Mammary epithelial cell (primary cell): Measurements from ENCODE around the gene H6PD.

Experiments
- CTCF ChIP-seq, 2 donors: IDR thresholded peaks in 1 of 2; conservative IDR thresholded peaks in 1 of 2; 2 replicates each; pipeline ENCODE4 v1.5.1; 2011 to 2012; ENCODE audit warnings: inconsistent platforms in 2 of 2, low read length in 2 of 2, mild to moderate bottlenecking in 2 of 2, control low read depth in 1 of 2, low read depth in 1 of 2; ENCODE audit not compliant: insufficient read depth in 1 of 2; ENCODE audit errors: extremely low read depth in 1 of 2
- EZH2 ChIP-seq: IDR thresholded peaks from 2 replicates; pipeline ENCODE4 v1.6.1; 2012; ENCODE audit warnings: low read length, inconsistent platforms, borderline replicate concordance

GRCh38 chr1:9204156-9204720 is 30.3 kb upstream of the H6PD start:
- no peak for TF ChIP-seq CTCF (conservative IDR thresholded peaks at IDR 0.05 in 1 of 2, IDR thresholded peaks at IDR 0.05 in 1 of 2; ENCODE audit: extremely low read depth in 1 of 2, insufficient read depth in 1 of 2, low read depth in 1 of 2, low read length in 2 of 2)
- TF ChIP-seq EZH2, result no peak
